Measurements from ENCODE around the gene MARS1.

MARS1 gene

GRCh38 chr12:57464569-57464968, 23.3 kb upstream of the MARS1 start:
- Histone ChIP-seq H3K9ac (ENCODE audit: low read depth in 1 of 2, low read length in 2 of 2) (no peak overlapping the region), H3K27ac (ENCODE audit: low read depth, low read length) (no peak overlapping the region), H3K4me3 (ENCODE audit: low read depth in 1 of 2, low read length in 2 of 2) (no peak overlapping the region), H3K36me3 (ENCODE audit: control insufficient read depth in 1 of 2, insufficient read depth in 2 of 2, low read length in 2 of 2) (peaks cover 0 to 5% of the 10 kb centered on the region in 2 donors), H3K27me3 (ENCODE audit: control insufficient read depth in 1 of 2, insufficient read depth in 2 of 2, low read length in 2 of 2) (peaks cover 5 to 13% of the 10 kb centered on the region in 2 donors), H3K9me3 (ENCODE audit: control insufficient read depth in 1 of 2, low read length in 2 of 2) (no peaks in the 10 kb centered on the region), H3K4me1 (ENCODE audit: control insufficient read depth in 1 of 2, insufficient read depth in 2 of 2, low read length in 2 of 2) (peaks cover 9 to 21% of the 10 kb centered on the region in 2 donors)

- H3K4me3 ChIP-seq (ENCODE audit: low read depth in 1 of 2, low read length in 2 of 2) = no peak overlapping the region
- no peaks in the 10 kb centered on the region for H3K9me3 ChIP-seq (ENCODE audit: control insufficient read depth in 1 of 2, low read length in 2 of 2)
- no peak overlapping the region for H3K27ac ChIP-seq (ENCODE audit: low read depth, low read length)
- H3K36me3 ChIP-seq (ENCODE audit: control insufficient read depth in 1 of 2, insufficient read depth in 2 of 2, low read length in 2 of 2) = peaks cover 0 to 7% of the 10 kb centered on the region in 2 donors
- H3K4me1 ChIP-seq (ENCODE audit: control insufficient read depth in 1 of 2, insufficient read depth in 2 of 2, low read length in 2 of 2) = peaks cover 16 to 25% of the 10 kb centered on the region in 2 donors
- H3K9ac ChIP-seq (ENCODE audit: low read depth in 1 of 2, low read length in 2 of 2) = no peak overlapping the region
- peaks cover 5 to 12% of the 10 kb centered on the region in 2 donors for H3K27me3 ChIP-seq (ENCODE audit: control insufficient read depth in 1 of 2, insufficient read depth in 2 of 2, low read length in 2 of 2)
Observed at GRCh38 chr12:57465030-57465746, 22.7 kb upstream of the MARS1 start.

- Histone ChIP-seq H3K9me3 (ENCODE audit: control insufficient read depth in 1 of 2, low read length in 2 of 2) (no peaks in the 10 kb centered on the region), H3K27ac (ENCODE audit: low read depth, low read length) (no peak overlapping the region), H3K9ac (ENCODE audit: low read depth in 1 of 2, low read length in 2 of 2) (no peak overlapping the region), H3K4me1 (ENCODE audit: control insufficient read depth in 1 of 2, insufficient read depth in 2 of 2, low read length in 2 of 2) (peaks cover 20 to 25% of the 10 kb centered on the region in 2 donors), H3K27me3 (ENCODE audit: control insufficient read depth in 1 of 2, insufficient read depth in 2 of 2, low read length in 2 of 2) (peaks cover 1 to 5% of the 10 kb centered on the region in 2 donors), H3K4me3 (ENCODE audit: low read depth in 1 of 2, low read length in 2 of 2) (no peak overlapping the region), H3K36me3 (ENCODE audit: control insufficient read depth in 1 of 2, insufficient read depth in 2 of 2, low read length in 2 of 2) (peaks cover under 1 to 15% of the 10 kb centered on the region in 2 donors)
Observed at GRCh38 chr12:57465747-57466505, 21.9 kb upstream of the MARS1 start.

DNA sequence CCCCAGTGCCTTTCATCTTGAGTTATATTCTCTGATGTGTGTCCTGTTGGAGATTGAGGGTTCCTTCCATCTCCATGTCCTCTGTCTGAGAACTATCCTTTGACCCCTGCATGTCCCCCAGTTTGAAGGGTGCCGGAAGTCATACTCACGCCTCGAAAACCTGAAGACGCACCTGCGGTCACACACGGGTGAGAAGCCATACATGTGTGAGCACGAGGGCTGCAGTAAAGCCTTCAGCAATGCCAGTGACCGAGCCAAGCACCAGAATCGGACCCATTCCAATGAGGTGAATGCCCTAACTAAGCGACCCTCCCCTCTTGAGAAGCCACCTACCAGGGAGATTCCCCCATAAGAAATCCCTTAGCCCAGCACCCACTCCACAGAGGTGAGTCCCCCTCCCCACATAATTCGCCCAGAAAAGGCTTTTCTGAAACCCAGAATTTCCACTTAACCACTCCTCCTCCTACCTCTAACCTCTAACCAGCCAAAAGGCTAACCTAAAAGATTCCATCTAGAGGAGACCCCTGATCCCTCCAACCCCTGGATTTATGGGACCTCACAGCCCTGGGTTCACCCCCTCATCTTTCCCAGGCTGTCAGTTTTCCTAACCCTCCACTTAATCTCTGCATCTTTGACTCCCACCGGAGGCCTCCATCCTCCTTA, 20.5 kb upstream of the MARS1 start:
- H3K27me3 ChIP-seq (ENCODE audit: control insufficient read depth in 1 of 2, insufficient read depth in 2 of 2, low read length in 2 of 2) = no peaks in the 10 kb centered on the region

GRCh38 chr12:57467915-57468314, 20.0 kb upstream of the MARS1 start:
- Histone ChIP-seq H3K9me3 (ENCODE audit: control insufficient read depth in 1 of 2, low read length in 2 of 2) (no peaks in the 10 kb centered on the region), H3K27ac (ENCODE audit: low read depth, low read length) (no peak overlapping the region), H3K4me3 (ENCODE audit: low read depth in 1 of 2, low read length in 2 of 2) (no peak overlapping the region), H3K9ac (ENCODE audit: low read depth in 1 of 2, low read length in 2 of 2) (no peak overlapping the region), H3K4me1 (ENCODE audit: control insufficient read depth in 1 of 2, insufficient read depth in 2 of 2, low read length in 2 of 2) (peaks cover 29 to 32% of the 10 kb centered on the region in 2 donors), H3K36me3 (ENCODE audit: control insufficient read depth in 1 of 2, insufficient read depth in 2 of 2, low read length in 2 of 2) (peaks cover 2 to 21% of the 10 kb centered on the region in 2 donors), H3K27me3 (ENCODE audit: control insufficient read depth in 1 of 2, insufficient read depth in 2 of 2, low read length in 2 of 2) (no peaks in the 10 kb centered on the region)

More for the DNA sequence above, 20.5 kb upstream of the MARS1 start:
- peaks cover 29% of the 10 kb centered on the region in 2 donors for H3K4me1 ChIP-seq (ENCODE audit: control insufficient read depth in 1 of 2, insufficient read depth in 2 of 2, low read length in 2 of 2)
- no peak overlapping the region for H3K4me3 ChIP-seq (ENCODE audit: low read depth in 1 of 2, low read length in 2 of 2)
- no peak overlapping the region for H3K9ac ChIP-seq (ENCODE audit: low read depth in 1 of 2, low read length in 2 of 2)
- H3K36me3 ChIP-seq (ENCODE audit: control insufficient read depth in 1 of 2, insufficient read depth in 2 of 2, low read length in 2 of 2) = peaks cover 2 to 21% of the 10 kb centered on the region in 2 donors
- no peaks in the 10 kb centered on the region for H3K9me3 ChIP-seq (ENCODE audit: control insufficient read depth in 1 of 2, low read length in 2 of 2)
- H3K27ac ChIP-seq (ENCODE audit: low read depth, low read length) = no peak overlapping the region

DNA sequence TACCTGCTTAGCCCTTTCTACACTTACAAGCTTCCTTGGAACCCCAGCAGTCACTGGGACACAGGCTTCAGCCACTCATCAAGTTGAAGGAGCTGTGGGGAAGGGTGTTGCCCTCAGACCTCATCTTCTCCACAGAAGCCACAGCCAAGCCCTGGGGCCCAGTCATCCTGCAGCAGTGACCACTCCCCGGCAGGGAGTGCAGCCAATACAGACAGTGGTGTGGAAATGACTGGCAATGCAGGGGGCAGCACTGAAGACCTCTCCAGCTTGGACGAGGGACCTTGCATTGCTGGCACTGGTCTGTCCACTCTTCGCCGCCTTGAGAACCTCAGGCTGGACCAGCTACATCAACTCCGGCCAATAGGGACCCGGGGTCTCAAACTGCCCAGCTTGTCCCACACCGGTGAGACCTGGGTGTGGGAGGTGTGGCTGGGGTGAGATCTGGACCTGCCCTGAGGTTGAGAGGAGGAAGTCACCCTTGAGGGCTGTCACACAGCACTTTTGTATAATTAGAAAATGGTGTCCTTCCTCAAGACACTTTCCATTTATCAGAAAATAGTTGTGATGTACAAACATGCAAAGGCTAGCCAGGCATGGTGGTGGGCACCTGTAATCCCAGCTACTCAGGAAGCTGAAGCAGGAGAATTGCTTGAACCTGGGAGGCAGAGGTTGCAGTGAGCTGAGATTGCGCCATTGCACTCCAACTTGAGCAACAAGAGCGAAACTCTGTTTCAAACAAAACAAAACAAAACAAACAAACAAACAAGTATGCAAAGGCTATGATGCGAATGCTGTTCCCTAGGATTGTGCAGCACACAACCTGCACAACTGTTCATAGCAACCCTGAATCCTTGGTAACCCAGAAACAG, 18.3 kb upstream of the MARS1 start:
- Histone ChIP-seq H3K4me1 (ENCODE audit: control insufficient read depth in 1 of 2, insufficient read depth in 2 of 2, low read length in 2 of 2) (peaks cover 35% of the 10 kb centered on the region in 2 donors), H3K36me3 (ENCODE audit: control insufficient read depth in 1 of 2, insufficient read depth in 2 of 2, low read length in 2 of 2) (peaks cover 2 to 24% of the 10 kb centered on the region in 2 donors), H3K9me3 (ENCODE audit: control insufficient read depth in 1 of 2, low read length in 2 of 2) (no peaks in the 10 kb centered on the region), H3K4me3 (ENCODE audit: low read depth in 1 of 2, low read length in 2 of 2) (no peak overlapping the region), H3K27me3 (ENCODE audit: control insufficient read depth in 1 of 2, insufficient read depth in 2 of 2, low read length in 2 of 2) (peaks cover 0 to 6% of the 10 kb centered on the region in 2 donors), H3K9ac (ENCODE audit: low read depth in 1 of 2, low read length in 2 of 2) (no peak overlapping the region), H3K27ac (ENCODE audit: low read depth, low read length) (no peak overlapping the region)

DNA sequence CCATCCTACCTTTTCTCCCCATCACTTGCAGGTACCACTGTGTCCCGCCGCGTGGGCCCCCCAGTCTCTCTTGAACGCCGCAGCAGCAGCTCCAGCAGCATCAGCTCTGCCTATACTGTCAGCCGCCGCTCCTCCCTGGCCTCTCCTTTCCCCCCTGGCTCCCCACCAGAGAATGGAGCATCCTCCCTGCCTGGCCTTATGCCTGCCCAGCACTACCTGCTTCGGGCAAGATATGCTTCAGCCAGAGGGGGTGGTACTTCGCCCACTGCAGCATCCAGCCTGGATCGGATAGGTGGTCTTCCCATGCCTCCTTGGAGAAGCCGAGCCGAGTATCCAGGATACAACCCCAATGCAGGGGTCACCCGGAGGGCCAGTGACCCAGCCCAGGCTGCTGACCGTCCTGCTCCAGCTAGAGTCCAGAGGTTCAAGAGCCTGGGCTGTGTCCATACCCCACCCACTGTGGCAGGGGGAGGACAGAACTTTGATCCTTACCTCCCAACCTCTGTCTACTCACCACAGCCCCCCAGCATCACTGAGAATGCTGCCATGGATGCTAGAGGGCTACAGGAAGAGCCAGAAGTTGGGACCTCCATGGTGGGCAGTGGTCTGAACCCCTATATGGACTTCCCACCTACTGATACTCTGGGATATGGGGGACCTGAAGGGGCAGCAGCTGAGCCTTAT, 17.4 kb upstream of the MARS1 start:
- no peak overlapping the region for H3K27ac ChIP-seq (ENCODE audit: low read depth, low read length)
- peaks cover under 1 to 13% of the 10 kb centered on the region in 2 donors for H3K27me3 ChIP-seq (ENCODE audit: control insufficient read depth in 1 of 2, insufficient read depth in 2 of 2, low read length in 2 of 2)
- H3K9ac ChIP-seq (ENCODE audit: low read depth in 1 of 2, low read length in 2 of 2) = no peak overlapping the region
- H3K4me3 ChIP-seq (ENCODE audit: low read depth in 1 of 2, low read length in 2 of 2) = peak overlapping the region; percentile 10 to 50
- H3K9me3 ChIP-seq (ENCODE audit: control insufficient read depth in 1 of 2, low read length in 2 of 2) = no peaks in the 10 kb centered on the region
- peaks cover 44% of the 10 kb centered on the region in 2 donors for H3K4me1 ChIP-seq (ENCODE audit: control insufficient read depth in 1 of 2, insufficient read depth in 2 of 2, low read length in 2 of 2)
- H3K36me3 ChIP-seq (ENCODE audit: control insufficient read depth in 1 of 2, insufficient read depth in 2 of 2, low read length in 2 of 2) = peaks cover 2 to 29% of the 10 kb centered on the region in 2 donors

DNA sequence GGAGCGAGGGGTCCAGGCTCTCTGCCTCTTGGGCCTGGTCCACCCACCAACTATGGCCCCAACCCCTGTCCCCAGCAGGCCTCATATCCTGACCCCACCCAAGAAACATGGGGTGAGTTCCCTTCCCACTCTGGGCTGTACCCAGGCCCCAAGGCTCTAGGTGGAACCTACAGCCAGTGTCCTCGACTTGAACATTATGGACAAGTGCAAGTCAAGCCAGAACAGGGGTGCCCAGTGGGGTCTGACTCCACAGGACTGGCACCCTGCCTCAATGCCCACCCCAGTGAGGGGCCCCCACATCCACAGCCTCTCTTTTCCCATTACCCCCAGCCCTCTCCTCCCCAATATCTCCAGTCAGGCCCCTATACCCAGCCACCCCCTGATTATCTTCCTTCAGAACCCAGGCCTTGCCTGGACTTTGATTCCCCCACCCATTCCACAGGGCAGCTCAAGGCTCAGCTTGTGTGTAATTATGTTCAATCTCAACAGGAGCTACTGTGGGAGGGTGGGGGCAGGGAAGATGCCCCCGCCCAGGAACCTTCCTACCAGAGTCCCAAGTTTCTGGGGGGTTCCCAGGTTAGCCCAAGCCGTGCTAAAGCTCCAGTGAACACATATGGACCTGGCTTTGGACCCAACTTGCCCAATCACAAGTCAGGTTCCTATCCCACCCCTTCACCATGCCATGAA, 16.8 kb upstream of the MARS1 start:
- H3K9me3 ChIP-seq (ENCODE audit: control insufficient read depth in 1 of 2, low read length in 2 of 2) = no peaks in the 10 kb centered on the region
- H3K4me1 ChIP-seq (ENCODE audit: control insufficient read depth in 1 of 2, insufficient read depth in 2 of 2, low read length in 2 of 2) = peaks cover 51% of the 10 kb centered on the region in 2 donors
- peak overlapping the region; percentile 44 to 60 for H3K9ac ChIP-seq (ENCODE audit: low read depth in 1 of 2, low read length in 2 of 2)
- peaks cover 2 to 29% of the 10 kb centered on the region in 2 donors for H3K36me3 ChIP-seq (ENCODE audit: control insufficient read depth in 1 of 2, insufficient read depth in 2 of 2, low read length in 2 of 2)
- peaks cover 4 to 20% of the 10 kb centered on the region in 2 donors for H3K27me3 ChIP-seq (ENCODE audit: control insufficient read depth in 1 of 2, insufficient read depth in 2 of 2, low read length in 2 of 2)
- H3K27ac ChIP-seq (ENCODE audit: low read depth, low read length) = peak overlapping the region; percentile 15
- H3K4me3 ChIP-seq (ENCODE audit: low read depth in 1 of 2, low read length in 2 of 2) = peak overlapping the region; percentile 28 to 50
